HG03060 (cell line): Measurements from ENCODE around the gene CSTPP1.

Experiments
- ATAC-seq: cut with Tn5 transposase; IDR thresholded peaks from one replicate; pipeline ENCODE4 v1.9.1; 2021; ENCODE audit warnings: low read depth, moderate number of reproducible peaks; ENCODE audit not compliant: unreplicated experiment

The CSTPP1 gene

DNA sequence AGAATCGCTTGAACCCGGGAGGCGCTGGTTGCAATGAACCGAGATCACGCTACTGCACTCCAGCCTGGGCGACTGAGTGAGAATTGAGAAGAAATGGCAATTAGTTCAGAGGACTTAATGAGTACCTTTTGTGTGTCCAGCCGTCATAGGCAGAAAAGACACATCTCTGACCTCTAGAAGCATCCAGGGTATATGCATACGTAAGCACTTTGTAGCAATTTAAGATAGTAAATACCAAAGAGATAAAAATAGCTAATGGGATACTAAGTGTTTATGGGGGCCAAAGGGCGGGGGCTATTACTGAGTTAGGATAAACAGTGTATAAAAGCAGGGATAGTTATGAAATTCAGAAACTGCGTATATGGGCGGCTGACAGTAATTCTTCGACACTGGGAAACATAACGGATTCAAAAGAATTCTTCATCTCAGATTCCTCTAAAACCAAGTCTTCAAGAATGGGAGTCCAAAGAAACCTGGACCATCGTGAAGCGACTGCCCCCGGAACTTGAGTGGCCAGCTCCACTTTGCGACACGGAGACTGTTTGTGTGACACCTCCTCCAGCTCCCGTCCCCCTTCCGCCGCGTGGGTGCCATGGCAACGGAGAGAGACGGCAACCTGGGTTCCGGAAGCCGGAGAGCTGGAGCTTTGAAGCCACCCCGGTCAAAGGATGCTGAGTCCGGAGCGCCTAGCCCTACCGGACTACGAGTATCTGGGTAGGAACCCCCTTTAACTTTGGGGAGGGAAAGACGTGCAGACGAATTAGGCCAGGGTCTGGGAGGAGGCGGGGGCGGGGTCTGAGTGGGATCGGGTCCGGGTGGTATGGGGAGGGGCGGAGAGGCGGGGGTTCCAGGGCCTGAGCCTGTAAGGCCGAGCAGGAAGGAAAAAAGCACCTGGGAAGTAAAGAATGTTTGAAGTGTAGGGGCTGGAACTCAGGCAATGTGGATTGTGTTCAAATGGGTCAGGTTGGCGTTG lies at the start of gene CSTPP1:
Gene CSTPP1, plus strand, starts transcription at position 624 of the 973 bp plus-strand sequence. Its CDS starts 45 bp downstream, at position 669.
- peak; percentile 57 for ATAC-seq

DNA sequence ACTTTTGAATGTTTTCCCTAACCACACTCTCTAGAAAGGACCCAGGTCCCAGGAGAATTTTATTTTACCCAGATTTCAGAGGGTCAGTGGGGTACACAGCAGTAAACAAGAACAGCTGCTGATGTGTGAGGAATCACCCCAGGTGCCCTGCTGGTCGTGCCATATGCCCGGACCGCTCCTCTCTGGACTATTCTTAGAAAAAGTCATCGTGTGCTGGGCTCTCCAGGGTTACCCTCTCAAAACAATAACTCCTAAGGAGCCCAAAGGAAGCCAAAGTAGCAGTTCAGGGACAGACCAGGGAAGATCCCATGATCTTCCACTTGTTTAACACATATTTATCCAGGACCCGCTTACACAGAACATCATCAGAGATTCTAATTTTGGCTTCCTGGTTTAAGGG lies 47.9 kb upstream of the CSTPP1 start:
- ATAC-seq, result no peak

- ATAC-seq, result no peak
Observed at GRCh38 chr11:46889251-46889650, 47.3 kb upstream of the CSTPP1 start.

- ATAC-seq, result no peak
Observed at GRCh38 chr11:46889689-46890475, 46.7 kb upstream of the CSTPP1 start.

GRCh38 chr11:46890665-46891064 lies 45.9 kb upstream of the CSTPP1 start:
- ATAC-seq, result no peak

DNA sequence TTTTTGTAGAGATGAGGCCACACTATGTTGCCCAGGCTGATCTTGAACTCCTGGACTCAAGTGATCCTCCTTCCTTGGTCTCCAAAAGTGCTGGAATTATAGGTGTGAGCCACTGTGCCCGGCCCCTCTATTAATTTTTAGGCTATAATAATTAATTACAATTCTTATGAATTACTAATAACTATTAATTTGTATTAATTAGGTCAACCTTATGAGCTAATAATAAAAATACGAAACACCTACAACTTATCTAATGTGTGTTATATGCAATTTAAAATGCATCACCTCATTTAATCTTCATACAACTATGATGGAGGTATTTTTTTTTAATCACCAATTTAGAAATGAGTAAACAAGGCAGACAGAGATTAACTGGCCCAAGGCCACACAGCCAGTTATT lies 44.5 kb upstream of the CSTPP1 start:
- ATAC-seq, result no peak

- no peak for ATAC-seq
Observed at GRCh38 chr11:46892838-46893237, 43.7 kb upstream of the CSTPP1 start.

DNA sequence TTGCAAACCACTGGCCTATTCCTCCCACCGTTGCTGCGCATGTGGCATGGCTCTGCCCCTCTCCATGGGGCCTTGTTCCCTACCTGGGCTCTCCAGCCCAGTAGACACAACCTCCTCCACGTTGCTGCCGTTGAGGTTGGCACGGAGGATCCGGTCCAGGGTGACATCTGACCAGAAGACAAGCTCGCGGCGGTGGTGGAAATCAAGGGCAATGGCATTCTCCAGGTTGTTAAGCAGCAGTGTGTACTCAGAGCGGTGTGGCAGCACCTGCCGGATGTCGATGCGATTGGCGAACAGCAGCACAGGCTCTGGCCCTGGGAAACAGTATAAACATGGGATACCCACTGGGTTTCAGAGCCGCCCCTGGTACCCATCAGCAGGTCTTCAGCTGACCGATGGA lies 42.1 kb upstream of the CSTPP1 start:
- ATAC-seq, result no peak

- no peak for ATAC-seq
Observed at GRCh38 chr11:46894961-46895360, 41.6 kb upstream of the CSTPP1 start.

DNA sequence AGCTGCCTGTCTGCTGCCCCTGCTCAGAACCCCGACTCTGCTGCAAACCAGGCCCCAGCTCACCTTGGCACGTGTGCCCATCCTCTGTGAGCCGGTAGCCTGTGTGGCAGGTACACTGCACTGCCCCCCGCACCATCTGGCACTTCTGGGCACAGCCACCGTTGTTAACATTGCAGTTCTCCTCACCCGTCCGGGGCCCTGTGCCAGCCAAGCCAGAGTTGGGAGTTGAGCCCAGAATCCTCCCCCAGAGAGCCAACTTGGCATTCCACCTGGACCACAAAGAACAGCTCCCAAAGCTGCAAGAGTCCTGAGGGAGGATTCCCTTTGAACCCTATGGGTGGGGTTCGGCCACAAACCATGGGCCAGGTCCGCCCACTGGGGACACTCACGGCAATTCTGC lies 40.7 kb upstream of the CSTPP1 start:
- no peak for ATAC-seq

GRCh38 chr11:46896719-46897406 lies 39.7 kb upstream of the CSTPP1 start:
- no peak for ATAC-seq

DNA sequence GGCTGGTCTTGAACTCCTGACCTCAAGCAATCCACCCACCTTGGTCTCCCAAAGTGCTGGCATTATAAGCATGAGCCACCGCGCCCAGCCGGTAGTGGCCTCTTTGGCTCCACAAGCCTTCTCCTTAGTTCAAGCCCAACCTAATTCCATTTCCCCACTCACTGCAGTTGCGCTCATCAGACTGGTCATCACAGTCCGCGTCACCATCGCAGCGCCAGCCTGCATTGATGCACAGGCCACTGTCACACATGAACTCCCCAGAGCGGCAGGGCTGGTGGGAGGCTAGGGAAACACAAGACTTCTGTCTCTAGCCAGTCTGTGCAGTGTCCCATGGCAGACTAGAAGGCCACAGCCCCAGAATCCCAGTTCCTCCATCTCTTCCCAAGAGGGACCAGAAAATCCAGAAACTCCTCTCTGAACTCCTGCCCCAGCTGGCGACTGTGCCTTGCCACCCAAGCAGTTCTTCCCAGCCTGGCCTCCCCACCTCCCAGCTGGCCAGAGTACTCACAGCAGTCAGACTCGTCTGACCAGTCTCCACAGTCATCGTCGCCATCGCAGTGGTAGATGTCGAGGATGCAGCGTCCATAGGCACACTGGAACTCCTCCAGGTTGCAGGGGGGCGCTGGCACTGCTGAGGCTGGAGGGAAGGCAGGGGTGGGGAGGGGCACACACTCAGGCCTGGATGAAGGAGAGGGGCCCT lies 38.0 kb upstream of the CSTPP1 start:
- ATAC-seq, result no peak

- ATAC-seq, result no peak
Observed at GRCh38 chr11:46899501-46900025, 37.0 kb upstream of the CSTPP1 start.

- no peak for ATAC-seq
Observed at GRCh38 chr11:46900091-46900746, 36.3 kb upstream of the CSTPP1 start.

DNA sequence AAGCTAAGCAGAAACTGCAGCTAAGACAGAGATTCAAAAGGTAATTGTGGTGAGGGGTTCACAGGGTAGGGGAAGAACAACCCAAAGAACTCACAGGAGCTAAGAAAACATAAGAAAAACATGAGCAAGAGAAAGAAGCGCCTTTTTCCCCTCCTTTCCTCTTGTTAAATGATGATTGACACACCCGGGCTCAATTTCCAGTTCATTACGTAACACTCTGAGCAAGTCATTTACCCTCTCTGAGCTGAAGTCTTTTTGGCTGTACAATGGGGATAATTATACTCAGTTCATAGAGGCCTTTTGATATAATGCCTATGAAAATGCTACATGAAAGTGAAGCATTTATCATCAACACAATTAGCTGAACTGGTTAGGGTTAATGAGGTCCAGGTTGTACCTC lies 35.4 kb upstream of the CSTPP1 start:
- no peak for ATAC-seq

DNA sequence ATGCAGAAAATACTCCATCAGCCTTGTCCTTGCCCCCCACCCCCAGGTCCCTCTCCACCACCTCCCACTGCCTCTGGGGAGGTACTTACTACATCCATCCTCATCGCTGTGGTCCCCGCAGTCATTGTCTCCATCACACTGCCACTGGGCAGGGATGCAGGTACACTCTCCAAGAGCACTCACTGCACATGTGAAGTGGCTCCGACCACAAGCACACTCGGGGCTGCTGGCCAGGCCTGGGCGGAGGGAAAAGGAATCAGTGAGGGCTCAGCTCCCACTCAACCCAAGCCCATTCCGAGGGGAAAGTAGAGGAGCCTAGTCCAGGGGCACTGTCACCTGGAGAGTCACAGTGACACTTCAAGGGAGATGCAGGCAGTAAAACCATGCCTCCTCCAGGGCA lies 33.9 kb upstream of the CSTPP1 start:
- ATAC-seq, result no peak

- ATAC-seq, result no peak
Observed at GRCh38 chr11:46903846-46904245, 32.7 kb upstream of the CSTPP1 start.

DNA sequence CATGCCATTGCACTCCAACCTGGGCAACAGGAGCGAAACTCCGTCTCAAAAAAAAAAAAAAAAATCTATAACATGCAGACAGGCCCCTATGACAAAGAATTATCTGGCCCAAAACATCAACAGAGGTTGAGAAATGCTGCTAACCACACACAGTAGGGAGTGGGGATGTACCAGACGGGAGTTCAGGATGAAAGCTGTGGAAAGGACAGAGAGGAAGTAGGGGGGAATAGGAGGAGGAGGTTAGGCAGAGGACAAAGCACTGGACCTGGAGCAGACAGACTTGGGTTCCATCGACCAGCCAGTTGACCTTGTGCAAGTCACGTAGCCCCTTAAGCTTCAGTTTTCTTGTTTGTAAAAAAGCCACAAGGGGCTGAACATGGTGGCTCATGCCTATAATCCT lies 30.8 kb upstream of the CSTPP1 start:
- ATAC-seq, result no peak

GRCh38 chr11:46906609-46907041 lies 29.9 kb upstream of the CSTPP1 start:
- ATAC-seq, result no peak
